ENCODE results near the gene MS4A5.

The MS4A5 gene

DNA sequence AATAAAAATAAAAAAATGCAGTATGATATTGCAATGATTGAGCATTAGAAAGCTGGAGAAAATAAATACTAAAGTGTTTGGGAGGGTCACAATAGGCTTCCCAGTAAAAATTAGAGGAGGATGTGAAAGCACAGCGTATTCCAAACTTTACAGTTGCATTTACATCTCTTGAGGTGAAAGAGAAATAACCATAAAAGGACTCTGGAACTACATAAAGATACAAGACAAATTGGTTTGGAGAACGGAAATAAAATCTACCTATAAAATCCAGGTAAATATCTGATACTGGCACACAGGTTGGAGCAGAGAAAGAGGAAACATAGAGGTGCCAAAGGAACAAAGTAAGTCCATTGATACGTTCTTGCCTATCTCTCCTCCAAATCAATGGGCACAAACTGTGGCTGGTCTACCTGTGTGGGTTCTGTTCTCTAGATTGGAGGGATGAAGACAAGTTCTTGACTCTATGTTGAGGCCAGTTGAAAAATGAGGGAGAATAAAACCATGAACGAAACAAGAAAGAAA, 63.2 kb downstream of the MS4A5 start, which contains the start of gene MS4A12:
MS4A12 (plus strand) TSS at position 291 of the 522 bp plus-strand sequence. CDS start 4,541 bp downstream, outside the sequence.
- no peak for TF ChIP-seq EZH2 (IDR thresholded peaks at IDR 0.05; ENCODE audit: borderline replicate concordance, low read length)
- TF ChIP-seq, protein P1, sequence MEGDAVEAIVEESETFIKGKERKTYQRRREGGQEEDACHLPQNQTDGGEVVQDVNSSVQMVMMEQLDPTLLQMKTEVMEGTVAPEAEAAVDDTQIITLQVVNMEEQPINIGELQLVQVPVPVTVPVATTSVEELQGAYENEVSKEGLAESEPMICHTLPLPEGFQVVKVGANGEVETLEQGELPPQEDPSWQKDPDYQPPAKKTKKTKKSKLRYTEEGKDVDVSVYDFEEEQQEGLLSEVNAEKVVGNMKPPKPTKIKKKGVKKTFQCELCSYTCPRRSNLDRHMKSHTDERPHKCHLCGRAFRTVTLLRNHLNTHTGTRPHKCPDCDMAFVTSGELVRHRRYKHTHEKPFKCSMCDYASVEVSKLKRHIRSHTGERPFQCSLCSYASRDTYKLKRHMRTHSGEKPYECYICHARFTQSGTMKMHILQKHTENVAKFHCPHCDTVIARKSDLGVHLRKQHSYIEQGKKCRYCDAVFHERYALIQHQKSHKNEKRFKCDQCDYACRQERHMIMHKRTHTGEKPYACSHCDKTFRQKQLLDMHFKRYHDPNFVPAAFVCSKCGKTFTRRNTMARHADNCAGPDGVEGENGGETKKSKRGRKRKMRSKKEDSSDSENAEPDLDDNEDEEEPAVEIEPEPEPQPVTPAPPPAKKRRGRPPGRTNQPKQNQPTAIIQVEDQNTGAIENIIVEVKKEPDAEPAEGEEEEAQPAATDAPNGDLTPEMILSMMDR (IDR thresholded peaks at IDR 0.05; ENCODE audit: low read length): no peak
- no peaks in the 10 kb centered on the region for H4K20me1 ChIP-seq (ENCODE audit: insufficient read depth, low read length)
- no peak within 1 kb of the TSS for H2AFZ ChIP-seq (ENCODE audit: low read length)
- no peaks in the 10 kb centered on the region for H3K36me3 ChIP-seq (ENCODE audit: insufficient read depth, low read length)
- no peak within 1 kb of the TSS for H3K9ac ChIP-seq (ENCODE audit: low read length)
- no peak within 1 kb of the TSS for H3K4me3 ChIP-seq (ENCODE audit: low read depth, low read length, poor library complexity, severe bottlenecking)
- H3K79me2 ChIP-seq (ENCODE audit: insufficient read depth, low read length): no peaks in the 10 kb centered on the region
- H3K9me2 ChIP-seq (ENCODE audit: low read depth, low read length): no peaks in the 10 kb centered on the region
- no peaks in the 10 kb centered on the region for H3K27me3 ChIP-seq (ENCODE audit: insufficient read depth, low read length)
- peaks cover 4% of the 10 kb centered on the region for H3K4me1 ChIP-seq (ENCODE audit: insufficient read depth, low read length, severe bottlenecking)
- no peaks in the 10 kb centered on the region for H3F3A ChIP-seq (ENCODE audit: insufficient read depth, low read length)
- H3K9me3 ChIP-seq (ENCODE audit: low read length): no peaks in the 10 kb centered on the region
- no peak within 1 kb of the TSS for H3K4me2 ChIP-seq (ENCODE audit: low read length)
- no peak within 1 kb of the TSS for H3K27ac ChIP-seq (ENCODE audit: low read depth, low read length, poor library complexity, severe bottlenecking)

DNA sequence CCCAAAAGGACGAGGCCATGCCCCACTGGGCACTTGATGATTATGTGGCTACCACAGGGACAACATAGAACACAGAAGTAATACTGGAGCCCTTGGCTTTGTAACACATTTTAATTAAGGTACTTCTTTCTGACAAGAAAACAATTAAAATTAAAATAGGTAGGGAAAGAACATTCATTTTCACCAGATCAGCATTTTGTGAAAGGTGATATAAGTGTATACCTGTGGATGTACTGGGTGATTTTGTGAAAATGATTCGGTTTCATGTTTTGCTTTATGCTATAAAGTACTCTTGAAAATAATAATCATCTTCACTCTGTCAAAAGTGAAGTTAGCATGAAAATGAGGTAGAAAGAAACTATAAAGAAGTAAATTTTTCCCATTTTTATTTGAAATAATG, 64.1 kb downstream of the MS4A5 start:
- Histone ChIP-seq H2AFZ (ENCODE audit: low read length) (no peak overlapping the region), H3K36me3 (ENCODE audit: insufficient read depth, low read length) (no peaks in the 10 kb centered on the region), H3F3A (ENCODE audit: insufficient read depth, low read length) (no peaks in the 10 kb centered on the region), H3K27me3 (ENCODE audit: insufficient read depth, low read length) (no peaks in the 10 kb centered on the region), H3K9ac (ENCODE audit: low read length) (no peak overlapping the region), H3K4me2 (ENCODE audit: low read length) (no peak overlapping the region), H3K4me3 (ENCODE audit: low read depth, low read length, poor library complexity, severe bottlenecking) (no peak overlapping the region), H3K79me2 (ENCODE audit: insufficient read depth, low read length) (no peaks in the 10 kb centered on the region), H3K27ac (ENCODE audit: low read depth, low read length, poor library complexity, severe bottlenecking) (no peak overlapping the region), H3K9me3 (ENCODE audit: low read length) (no peaks in the 10 kb centered on the region), H4K20me1 (ENCODE audit: insufficient read depth, low read length) (no peaks in the 10 kb centered on the region), H3K4me1 (ENCODE audit: insufficient read depth, low read length, severe bottlenecking) (peaks cover 13% of the 10 kb centered on the region), H3K9me2 (ENCODE audit: low read depth, low read length) (no peaks in the 10 kb centered on the region)
- TF ChIP-seq, protein P1 (IDR thresholded peaks at IDR 0.05; ENCODE audit: low read length): no peak
- TF ChIP-seq EZH2 (IDR thresholded peaks at IDR 0.05; ENCODE audit: borderline replicate concordance, low read length): no peak

All from OCI-LY1 (cell line).